T-cell (primary cell): ENCODE measurements around the gene NAGPA. TPM values are rescaled to one million over a fixed set of nuclear protein-coding genes. Genes with fewer than 3 reads are reported as not detected.

ENCODE experiments used
- ATAC-seq, 4 experiments: fragments of 200-7000 bp in 3 of 4; fragments of 150-1000 bp in 1 of 4; cut with Tn5 transposase; replicated peaks in 1 of 4; 1 replicate in 3 of 4; 2 replicates in 1 of 4; pipeline ENCODE4 v1.10.0; 2021; ENCODE audit warnings: moderate library complexity in 3 of 4, mild to moderate bottlenecking in 2 of 4, moderate number of reproducible peaks in 1 of 4
- CTCF ChIA-PET, 2 donors: fragments of 300-600 bp; sonication (Branson Sonifier 250); formaldehyde crosslinking; loops; one replicate each; lab custom pipeline; 2022; ENCODE audit warnings: antibody characterized with exemption in 2 of 2; lab: Charles Lee
- POLR2A ChIA-PET, 2 donors: fragments of 300-600 bp; sonication (Branson Sonifier 250); formaldehyde crosslinking; loops; one replicate each; lab custom pipeline; 2022; ENCODE audit warnings: antibody characterized with exemption in 2 of 2; lab: Charles Lee
- DNase-seq, 35 experiments: peaks; one replicate each; pipeline versions ENCODE4 v3.0.0 to v3.0.0-alpha.2; 2013 to 2023
- H3K27ac ChIP-seq: one replicate; pipeline ENCODE4 v1.5.1; 2013; ENCODE audit warnings: low read length
- H3K27me3 ChIP-seq, 2 experiments: replicated peaks in 1 of 2; 1 replicate in 1 of 2; 2 replicates in 1 of 2; pipeline versions ENCODE4 v1.6.1 to v1.7.0; 2013; ENCODE audit warnings: low read length in 1 of 2, mixed read lengths in 1 of 2; ENCODE audit not compliant: control insufficient read depth in 2 of 2, insufficient read depth in 2 of 2; ENCODE audit errors: extremely low read depth in 1 of 2
- H3K36me3 ChIP-seq, 2 donors: 1 replicate in 1 of 2; 2 replicates in 1 of 2; pipeline versions ENCODE4 v1.6.1 to v1.7.0; 2013; ENCODE audit warnings: low read length in 1 of 2; ENCODE audit not compliant: control insufficient read depth in 2 of 2, insufficient read depth in 1 of 2; ENCODE audit errors: extremely low read depth in 1 of 2
- H3K4me1 ChIP-seq, 2 experiments: 1 replicate in 1 of 2; 2 replicates in 1 of 2; pipeline versions ENCODE4 v1.6.1 to v1.7.0; 2013; ENCODE audit warnings: low read length in 2 of 2, mixed read lengths in 1 of 2; ENCODE audit not compliant: insufficient read depth in 2 of 2, control insufficient read depth in 1 of 2; ENCODE audit errors: extremely low read depth in 1 of 2
- H3K4me3 ChIP-seq, 2 donors: 1 replicate in 1 of 2; 2 replicates in 1 of 2; pipeline versions ENCODE4 v1.5.1 to v1.7.0; 2013; ENCODE audit warnings: mild to moderate bottlenecking in 2 of 2, low read length in 1 of 2, moderate library complexity in 1 of 2; ENCODE audit not compliant: control insufficient read depth in 1 of 2; ENCODE audit errors: extremely low read depth in 1 of 2
- H3K9me3 ChIP-seq: 2 replicates; pipeline ENCODE4 v1.7.0; 2013
- H3K27ac Mint-ChIP-seq, 2 donors: one replicate each; pipeline ENCODE4 v1.8.0; 2020 to 2021; ENCODE audit warnings: mild to moderate bottlenecking in 2 of 2, mixed read lengths in 2 of 2
- H3K27me3 Mint-ChIP-seq, 2 donors: one replicate each; pipeline ENCODE4 v1.8.0; 2021 to 2022; ENCODE audit warnings: mixed read lengths in 2 of 2
- H3K36me3 Mint-ChIP-seq: one replicate; pipeline ENCODE4 v1.8.0; 2021; ENCODE audit warnings: mixed read lengths
- H3K4me1 Mint-ChIP-seq, 3 donors: one replicate each; pipeline ENCODE4 v1.8.0; 2020 to 2022; ENCODE audit warnings: mixed read lengths in 3 of 3, mild to moderate bottlenecking in 1 of 3
- H3K4me3 Mint-ChIP-seq, 3 donors: one replicate each; pipeline ENCODE4 v1.8.0; 2020 to 2022; ENCODE audit warnings: mild to moderate bottlenecking in 3 of 3, mixed read lengths in 3 of 3, moderate library complexity in 3 of 3
- H3K9me3 Mint-ChIP-seq, 3 donors: one replicate each; pipeline ENCODE4 v1.8.0; 2020 to 2022; ENCODE audit warnings: mixed read lengths in 3 of 3
- WGBS: methylation state at CpG from one replicate; pipeline ENCODE4 v1.1.5; 2013; ENCODE audit warnings: missing lambda C conversion rate; ENCODE audit not compliant: insufficient coverage; 5-methylcytosine and 5-hydroxymethylcytosine counted together
- total RNA-seq, 35 experiments: library from RNA in 6 of 35; stranded (reverse) in 6 of 35; fragments of 120-200 nt in 1 of 35; gene quantifications; one replicate each; pipeline versions ENCODE4 v1.2.1 to v1.2.4 and lab custom pipeline; 2013 to 2026

The NAGPA gene
- total RNA-seq, 5 donors from 2014 or later (not counting 1 experiment from before 2014, with no cell fraction given), result 26.2 to 33.6 (median 29.7) TPM

DNA sequence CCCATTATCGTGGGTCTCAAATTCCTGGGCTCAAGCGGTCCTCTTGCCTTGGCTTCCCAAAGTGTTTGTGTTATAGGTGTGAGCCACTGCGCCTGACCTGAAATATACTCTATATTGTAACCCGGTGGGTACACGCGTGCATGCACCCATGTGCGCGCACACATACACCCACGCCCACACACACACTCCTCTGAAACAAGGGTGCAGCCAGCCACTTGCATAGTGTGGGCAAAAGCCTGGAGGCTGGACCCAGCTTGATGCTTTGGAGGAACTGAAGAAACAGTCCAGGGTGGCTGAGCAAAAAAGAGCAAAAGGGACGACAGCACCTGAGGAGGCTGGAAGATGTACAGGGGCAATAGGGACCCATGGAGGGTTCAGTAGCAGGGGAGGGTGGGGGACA lies 29.9 kb downstream of the NAGPA start:
- Mint-ChIP-seq H3K27ac (no peak overlapping the region), H3K9me3 (no peaks in the 10 kb centered on the region)

DNA sequence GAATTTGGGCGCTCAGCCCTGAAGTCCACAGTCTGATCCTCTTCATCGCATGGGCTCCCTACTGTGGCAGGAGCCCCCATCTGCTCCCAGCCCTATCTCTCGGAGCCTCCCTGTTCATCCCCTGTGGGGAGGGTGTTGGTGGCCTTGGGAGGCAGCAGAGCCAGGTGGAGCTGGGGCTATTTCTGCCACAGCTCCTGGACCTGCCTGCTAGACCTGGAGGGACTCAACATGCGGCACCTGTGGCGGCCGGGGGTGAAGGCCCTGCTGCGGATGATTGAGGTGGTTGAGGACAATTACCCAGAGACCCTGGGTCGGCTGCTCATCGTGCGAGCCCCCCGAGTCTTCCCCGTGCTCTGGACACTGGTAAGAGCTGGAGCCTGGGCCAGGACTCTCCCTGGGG lies 30.5 kb downstream of the NAGPA start:
- ChIA-PET CTCF (no interaction called here), POLR2A (interaction anchor here in 1 of 2 donors (0.7 kb wide), 1 partner anchor 415 kb away, joined by 3 read pairs; no protein-coding TSS in a partner anchor)
- no peaks in the 10 kb centered on the region for H3K4me1 Mint-ChIP-seq
- no peaks in the 10 kb centered on the region for H3K9me3 ChIP-seq
- ATAC-seq, result no peak
- no peak overlapping the region for H3K27ac ChIP-seq
- H3K27me3 ChIP-seq, result peaks cover 2 to 40% of the 10 kb centered on the region in 2 experiments
- H3K36me3 Mint-ChIP-seq, result no peaks in the 10 kb centered on the region
- no peak overlapping the region for H3K4me3 Mint-ChIP-seq
- H3K4me1 ChIP-seq, result no peaks in the 10 kb centered on the region
- no peaks in the 10 kb centered on the region for H3K9me3 Mint-ChIP-seq
- H3K4me3 ChIP-seq, result no peak overlapping the region
- H3K27me3 Mint-ChIP-seq, result peaks cover 10 to 21% of the 10 kb centered on the region in 2 donors
- 73% methylated on average over 7 of the region's 12 CpGs for WGBS
- H3K27ac Mint-ChIP-seq, result no peak overlapping the region
- no peak for DNase-seq
- H3K36me3 ChIP-seq, result no peaks in the 10 kb centered on the region

More for the DNA sequence above, 29.9 kb downstream of the NAGPA start:
- POLR2A ChIA-PET, result no interaction called here
- H3K4me3 ChIP-seq, result no peak overlapping the region
- no peak overlapping the region for H3K27ac ChIP-seq
- H3K27me3 ChIP-seq, result peaks cover 2 to 45% of the 10 kb centered on the region in 2 experiments
- DNase-seq, result no peak
- H3K4me3 Mint-ChIP-seq, result no peak overlapping the region
- H3K4me1 ChIP-seq, result no peaks in the 10 kb centered on the region
- H3K36me3 ChIP-seq, result no peaks in the 10 kb centered on the region
- H3K36me3 Mint-ChIP-seq, result no peaks in the 10 kb centered on the region
- WGBS, result 94% methylated on average over 3 of the region's 10 CpGs
- no peaks in the 10 kb centered on the region for H3K9me3 ChIP-seq
- ATAC-seq, result no peak
- peaks cover 7 to 18% of the 10 kb centered on the region in 2 donors for H3K27me3 Mint-ChIP-seq
- H3K4me1 Mint-ChIP-seq, result no peaks in the 10 kb centered on the region
- CTCF ChIA-PET, result no interaction called here

DNA sequence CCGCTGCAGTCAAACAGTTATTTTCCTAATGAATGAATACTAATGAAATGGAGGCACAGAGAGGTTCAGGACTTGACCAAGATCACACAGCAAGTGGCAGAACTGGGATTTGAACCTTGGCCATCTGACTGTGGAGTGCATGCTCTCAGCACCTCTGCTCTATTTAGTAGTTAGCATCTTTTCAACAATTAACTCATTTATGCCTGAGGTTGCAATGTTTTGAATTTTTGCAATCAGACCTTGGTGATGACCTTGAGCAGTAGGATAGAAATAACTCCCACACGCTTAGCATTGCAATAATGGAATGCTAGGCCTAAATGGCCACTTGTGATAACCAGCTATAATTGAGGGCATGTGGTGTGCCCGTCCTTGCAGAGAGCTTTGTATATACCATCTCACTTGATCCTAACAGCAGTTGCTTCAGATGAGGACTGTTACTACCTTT lies 31.0 kb downstream of the NAGPA start:
- ATAC-seq, result no peak
- peaks cover 12 to 22% of the 10 kb centered on the region in 2 donors for H3K27me3 Mint-ChIP-seq
- no peak overlapping the region for H3K4me3 ChIP-seq
- no peaks in the 10 kb centered on the region for H3K9me3 ChIP-seq
- H3K4me1 ChIP-seq, result no peaks in the 10 kb centered on the region
- POLR2A ChIA-PET, result interaction anchor here in 1 of 2 donors (0.7 kb wide), 1 partner anchor 415 kb away, joined by 3 read pairs; no protein-coding TSS in a partner anchor
- no peaks in the 10 kb centered on the region for H3K36me3 ChIP-seq
- no peak overlapping the region for H3K27ac ChIP-seq
- WGBS, result 100% methylated on average over 1 of the region's 3 CpGs
- CTCF ChIA-PET, result no interaction called here
- no peak overlapping the region for H3K4me3 Mint-ChIP-seq
- H3K9me3 Mint-ChIP-seq, result no peaks in the 10 kb centered on the region
- no peaks in the 10 kb centered on the region for H3K36me3 Mint-ChIP-seq
- peaks cover 2 to 38% of the 10 kb centered on the region in 2 experiments for H3K27me3 ChIP-seq
- DNase-seq, result no peak
- no peak overlapping the region for H3K27ac Mint-ChIP-seq
- H3K4me1 Mint-ChIP-seq, result no peaks in the 10 kb centered on the region

DNA sequence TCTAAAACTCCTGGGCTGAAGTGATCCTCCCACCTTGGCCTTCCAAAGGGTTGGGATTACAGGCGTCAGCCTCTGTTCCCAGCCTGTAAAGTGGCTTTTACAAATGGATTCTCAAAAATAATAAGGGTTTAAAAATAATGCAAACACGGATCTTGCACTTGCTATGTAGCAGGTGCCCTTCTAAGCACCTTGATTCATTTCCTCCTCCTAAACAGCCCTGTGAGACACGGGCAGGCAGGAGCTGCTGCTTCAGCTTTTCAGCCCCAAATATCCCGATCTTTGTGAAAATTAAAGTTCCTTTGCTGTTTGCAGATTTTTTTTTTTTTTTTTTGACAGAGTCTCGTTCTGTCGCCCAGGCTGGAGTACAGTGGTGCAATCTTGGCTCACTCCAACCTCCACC lies 31.7 kb downstream of the NAGPA start:
- Histone ChIP-seq H3K9me3 (no peaks in the 10 kb centered on the region), H3K27ac (no peak overlapping the region), H3K4me1 (no peaks in the 10 kb centered on the region), H3K4me3 (no peak overlapping the region), H3K27me3 (peaks cover 2 to 39% of the 10 kb centered on the region in 2 experiments), H3K36me3 (no peaks in the 10 kb centered on the region)
- Mint-ChIP-seq H3K4me1 (no peaks in the 10 kb centered on the region), H3K36me3 (no peaks in the 10 kb centered on the region), H3K4me3 (no peak overlapping the region), H3K9me3 (no peaks in the 10 kb centered on the region), H3K27ac (no peak overlapping the region), H3K27me3 (peaks cover 13 to 30% of the 10 kb centered on the region in 2 donors)
- ATAC-seq (no peak), DNase-seq (no peak)
- WGBS, result 46% methylated on average over 2 of the region's 6 CpGs
- CTCF ChIA-PET, result no interaction called here
- POLR2A ChIA-PET, result no interaction called here

DNA sequence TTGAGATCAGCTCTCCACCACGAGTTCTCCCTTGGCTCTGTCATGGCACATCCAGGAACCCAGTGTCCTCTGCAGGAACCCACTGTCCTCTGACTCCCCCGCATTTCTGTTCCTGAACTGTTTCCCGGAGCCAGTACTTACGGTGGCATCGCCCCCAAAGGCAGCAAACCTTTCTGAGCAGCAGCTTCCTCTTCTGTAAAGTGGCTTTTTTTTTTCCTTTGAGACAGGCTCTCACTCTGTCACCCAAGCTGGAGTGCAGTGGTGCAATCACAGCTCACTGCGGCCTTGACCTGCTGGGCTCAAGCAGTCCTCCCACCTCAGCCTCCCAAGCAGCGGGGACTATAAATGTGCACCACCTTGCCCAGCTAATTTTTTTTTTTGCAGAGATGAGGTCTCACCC lies 32.2 kb downstream of the NAGPA start:
- H3K36me3 Mint-ChIP-seq, result no peaks in the 10 kb centered on the region
- Histone ChIP-seq H3K27me3 (peaks cover 2 to 41% of the 10 kb centered on the region in 2 experiments), H3K36me3 (no peaks in the 10 kb centered on the region), H3K4me1 (no peaks in the 10 kb centered on the region), H3K9me3 (no peaks in the 10 kb centered on the region), H3K27ac (no peak overlapping the region), H3K4me3 (no peak overlapping the region)
- ATAC-seq, result no peak
- no peaks in the 10 kb centered on the region for H3K9me3 Mint-ChIP-seq
- ChIA-PET CTCF (interaction anchor here in 1 of 2 donors (0.7 kb wide), 1 partner anchor 1067 kb away, joined by 10 read pairs; no protein-coding TSS in a partner anchor), POLR2A (interaction anchor here in 1 of 2 donors (0.7 kb wide), 1 partner anchor 27 kb away, joined by 10 read pairs; no protein-coding TSS in a partner anchor)
- H3K27ac Mint-ChIP-seq, result no peak overlapping the region
- H3K4me3 Mint-ChIP-seq, result no peak overlapping the region
- H3K27me3 Mint-ChIP-seq, result peaks cover 16 to 33% of the 10 kb centered on the region in 2 donors
- no peak for DNase-seq
- H3K4me1 Mint-ChIP-seq, result no peaks in the 10 kb centered on the region
- 34% methylated on average over 7 of the region's 7 CpGs for WGBS

DNA sequence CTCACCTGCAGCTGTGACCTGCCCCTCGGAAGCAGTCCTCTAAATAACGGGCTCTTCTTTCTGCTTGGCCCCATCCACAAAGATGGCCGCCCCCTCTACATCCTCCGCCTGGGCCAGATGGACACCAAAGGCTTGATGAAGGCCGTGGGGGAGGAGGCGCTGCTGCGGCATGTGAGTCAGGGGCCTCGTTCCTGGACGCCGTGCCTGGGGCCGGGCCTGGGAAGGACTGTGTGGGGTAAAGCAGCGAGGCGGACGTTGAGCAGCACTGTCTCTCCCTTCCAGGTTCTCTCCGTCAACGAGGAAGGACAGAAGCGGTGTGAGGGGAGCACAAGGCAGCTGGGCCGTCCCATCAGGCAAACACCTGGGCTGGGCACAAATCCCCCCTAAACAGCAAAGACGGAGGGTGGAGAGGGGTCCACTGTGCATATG lies 33.1 kb downstream of the NAGPA start:
- H3K4me3 ChIP-seq, result no peak overlapping the region
- no peaks in the 10 kb centered on the region for H3K4me1 ChIP-seq
- ATAC-seq (no peak), DNase-seq (no peak)
- no peaks in the 10 kb centered on the region for H3K36me3 ChIP-seq
- H3K4me3 Mint-ChIP-seq, result no peak overlapping the region
- POLR2A ChIA-PET, result no interaction called here
- no peaks in the 10 kb centered on the region for H3K36me3 Mint-ChIP-seq
- H3K27ac ChIP-seq, result no peak overlapping the region
- no peaks in the 10 kb centered on the region for H3K9me3 Mint-ChIP-seq
- peaks cover 17 to 40% of the 10 kb centered on the region in 2 donors for H3K27me3 Mint-ChIP-seq
- CTCF ChIA-PET, result no interaction called here
- peaks cover 2 to 46% of the 10 kb centered on the region in 2 experiments for H3K27me3 ChIP-seq
- WGBS, result 84% methylated on average over 15 of the region's 19 CpGs
- H3K9me3 ChIP-seq, result no peaks in the 10 kb centered on the region
- H3K4me1 Mint-ChIP-seq, result no peaks in the 10 kb centered on the region
- no peak overlapping the region for H3K27ac Mint-ChIP-seq
